COLO668 (cell line): ENCODE data around the gene CCDC57.

Experiments
- DNase-seq: peaks from one replicate; lab custom pipeline; 2025; ENCODE audit not compliant: unreplicated experiment; lab: John Stamatoyannopoulos, UW

The CCDC57 gene

DNA sequence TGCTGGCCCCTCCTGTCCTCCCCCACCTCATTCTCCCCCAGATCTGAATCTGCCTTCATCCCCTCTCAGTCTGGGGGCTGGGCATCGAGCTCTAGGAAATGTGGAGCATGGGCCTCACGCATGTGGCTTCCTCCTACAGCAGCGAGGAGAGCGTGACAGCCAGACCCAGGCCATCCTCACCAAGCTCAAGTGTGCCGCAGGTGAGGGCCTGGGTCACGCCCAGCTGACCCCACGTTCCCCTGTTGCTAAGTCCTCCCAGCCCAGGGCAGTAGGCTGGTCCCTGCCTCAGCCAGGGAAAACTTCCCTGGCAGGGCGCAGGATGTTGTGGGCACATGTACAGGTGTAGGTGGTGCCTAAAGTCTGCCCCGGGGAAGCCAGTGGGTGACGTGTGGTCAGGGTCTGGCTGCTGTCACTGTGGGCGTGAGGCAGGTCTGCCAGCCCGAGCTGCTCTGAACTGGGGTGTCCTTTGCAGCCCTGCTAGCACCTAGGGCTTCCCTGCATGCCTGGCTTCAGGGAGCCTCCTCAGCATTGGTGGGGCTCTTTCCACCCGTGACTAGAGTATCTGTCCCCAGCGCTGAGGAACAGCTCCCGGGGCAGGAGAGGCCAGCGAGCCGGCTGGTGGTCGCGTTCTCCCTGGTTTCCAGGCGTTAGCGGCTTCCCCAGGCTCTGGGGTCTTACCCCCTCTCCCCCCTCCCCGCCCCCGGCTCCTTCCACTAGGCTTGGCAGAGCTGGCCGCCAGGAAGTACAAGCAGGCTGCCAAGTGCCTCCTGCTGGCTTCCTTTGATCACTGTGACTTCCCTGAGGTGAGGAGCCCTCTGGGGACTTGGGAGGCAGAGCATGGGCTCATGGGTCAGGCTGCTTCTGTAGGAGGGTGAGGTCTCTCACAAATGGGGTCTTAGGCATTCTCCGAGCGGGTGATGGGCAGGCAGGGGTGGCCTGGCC, 157.3 kb downstream of the CCDC57 start:
- DNase-seq, result no peak

DNA sequence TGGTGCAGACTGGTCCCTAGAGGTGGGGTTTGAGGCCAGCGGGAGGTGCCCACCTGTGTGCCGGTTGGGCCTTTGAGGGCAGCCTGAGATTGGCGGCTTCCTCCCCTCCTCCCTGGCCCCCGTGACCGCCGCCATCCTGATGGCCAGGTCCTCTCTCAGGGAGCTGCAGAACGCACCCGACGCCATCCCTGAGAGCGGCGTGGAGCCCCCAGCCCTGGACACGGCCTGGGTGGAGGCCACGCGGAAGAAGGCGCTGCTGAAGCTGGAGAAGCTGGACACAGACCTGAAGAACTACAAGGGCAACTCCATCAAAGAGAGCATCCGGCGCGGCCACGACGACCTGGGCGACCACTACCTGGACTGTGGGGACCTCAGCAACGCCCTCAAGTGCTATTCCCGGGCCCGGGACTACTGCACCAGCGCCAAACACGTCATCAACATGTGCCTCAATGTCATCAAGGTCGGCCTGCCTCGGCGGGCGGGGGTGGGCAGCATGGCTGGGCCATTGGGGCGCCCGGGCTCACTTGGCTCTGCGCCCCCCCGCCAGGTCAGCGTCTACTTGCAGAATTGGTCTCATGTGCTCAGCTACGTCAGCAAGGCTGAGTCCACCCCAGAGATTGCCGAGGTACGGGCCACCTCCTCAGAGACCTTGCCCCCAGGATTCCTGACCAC, 158.2 kb downstream of the CCDC57 start:
- DNase-seq, result no peak

DNA sequence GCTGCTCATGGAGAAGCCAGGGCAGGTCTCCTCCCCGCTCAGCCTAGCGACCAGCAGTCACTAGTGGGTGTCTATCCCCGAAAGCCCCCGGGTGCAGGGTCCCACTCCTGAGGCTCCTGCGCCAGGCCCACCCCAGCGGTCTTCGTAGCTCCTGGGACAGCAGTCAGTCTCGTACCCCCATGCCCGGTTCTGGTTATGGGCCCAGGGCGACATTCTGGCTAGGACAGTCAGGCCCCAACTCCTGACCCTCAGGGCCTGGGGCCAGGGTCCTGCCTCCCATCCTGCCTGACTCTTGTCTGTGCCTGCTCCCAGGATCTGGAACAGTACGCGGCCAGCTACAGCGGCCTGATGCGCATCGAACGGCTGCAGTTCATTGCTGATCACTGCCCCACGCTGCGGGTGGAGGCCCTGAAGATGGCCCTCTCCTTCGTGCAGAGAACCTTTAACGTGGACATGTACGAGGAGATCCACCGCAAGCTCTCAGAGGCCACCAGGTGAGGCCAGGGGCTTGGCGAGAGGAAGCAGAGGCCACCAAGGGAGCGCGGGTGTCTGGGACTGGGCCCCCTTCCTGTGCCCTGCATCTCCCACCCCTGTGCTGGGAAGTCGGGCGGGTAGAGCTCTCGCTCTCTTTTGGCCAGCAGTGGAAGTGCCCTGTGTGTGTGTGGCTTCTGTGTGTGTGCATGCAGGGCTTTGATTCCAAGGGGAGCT, 158.9 kb downstream of the CCDC57 start:
- no peak for DNase-seq

DNA sequence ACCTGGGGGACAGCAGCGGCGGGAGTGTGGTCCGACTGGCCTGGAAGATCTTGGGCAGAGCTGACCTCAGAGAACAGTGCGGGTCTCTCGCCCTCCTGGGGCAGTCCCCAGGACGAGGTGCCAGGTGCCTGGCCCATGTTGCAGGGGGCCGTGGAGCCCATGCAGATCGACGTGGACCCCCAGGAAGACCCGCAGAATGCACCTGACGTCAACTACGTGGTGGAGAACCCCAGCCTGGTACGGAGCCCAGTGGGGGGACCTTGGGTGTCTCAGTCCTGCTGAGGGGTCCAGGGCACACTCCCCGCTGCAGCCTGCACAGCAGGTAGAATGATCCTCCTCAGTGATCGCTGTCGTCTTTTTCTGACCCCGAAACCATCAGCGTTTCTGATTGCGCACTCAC, 159.5 kb downstream of the CCDC57 start:
- no peak for DNase-seq

DNA sequence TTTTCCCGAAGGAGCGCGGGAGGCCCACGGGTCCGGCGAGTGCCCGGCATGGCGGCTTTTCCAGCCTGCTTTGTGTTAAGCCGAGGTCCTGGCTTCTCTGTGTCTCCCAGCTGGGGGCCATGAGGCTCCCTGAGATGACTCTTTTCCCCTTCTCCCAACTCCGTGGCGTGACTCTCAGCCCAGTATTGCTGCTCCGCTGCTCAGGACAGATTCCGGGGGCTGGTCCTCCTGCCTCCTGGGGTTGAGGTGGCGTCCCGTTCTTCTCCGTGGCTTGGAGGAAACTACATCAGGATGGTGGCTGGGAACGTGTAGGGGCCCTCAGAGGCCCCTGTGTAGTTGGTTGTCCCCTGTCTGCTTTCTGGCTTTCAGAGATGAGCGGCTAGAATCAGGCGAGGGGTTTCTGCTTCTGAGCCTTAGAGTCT, 160.0 kb downstream of the CCDC57 start:
- no peak for DNase-seq

- DNase-seq, result peak; percentile 80
Observed at GRCh38 chr17:82051776-82052637, 160.6 kb downstream of the CCDC57 start, which contains the start of the genes GPS1 and RFNG. Gene GPS1, plus strand, starts transcription at chr17:82051898. Its CDS starts 34 bp downstream, at chr17:82051932. Gene RFNG, minus strand, starts transcription at chr17:82051811. Its CDS starts 45 bp downstream, at chr17:82051766.
